Right cardiac atrium (tissue), 5 donors: ENCODE measurements around the gene EEF1G. TPM values are rescaled to one million over a fixed set of nuclear protein-coding genes. Genes with fewer than 3 reads are reported as not detected.
"Not testable (repeated sequence)": the region's sequence is repeated elsewhere in the genome, so short reads cannot be mapped to it uniquely, and the experiment has no call there.

Experiments
- ATAC-seq, 2 donors: fragments of 200-7000 bp; cut with Tn5 transposase; one replicate each; pipeline versions ENCODE4 v1.8.0 to v1.9.1; 2020; ENCODE audit warnings: moderate library complexity in 2 of 2, mild to moderate bottlenecking in 1 of 2
- DNase-seq, 3 donors: peaks; one replicate each; pipeline ENCODE4 v3.0.0-alpha.2; 2020
- H3K27ac ChIP-seq: one replicate; pipeline ENCODE4 v1.5.1; 2013; ENCODE audit warnings: mild to moderate bottlenecking, low read length, control low read depth, moderate library complexity
- H3K27me3 ChIP-seq: one replicate; pipeline ENCODE4 v1.6.1; 2013; ENCODE audit not compliant: control insufficient read depth, insufficient read depth
- H3K4me1 ChIP-seq: one replicate; pipeline ENCODE4 v1.6.1; 2013; ENCODE audit warnings: low read length; ENCODE audit not compliant: control insufficient read depth, insufficient read depth
- H3K4me3 ChIP-seq: one replicate; pipeline ENCODE4 v1.5.1; 2013; ENCODE audit warnings: low read length, control low read depth
- H3K9me3 ChIP-seq: one replicate; pipeline ENCODE4 v1.6.1; 2013; ENCODE audit warnings: low read length; ENCODE audit not compliant: control insufficient read depth
- WGBS: extraction: QIAGEN DNeasy Blood & Tissue Kit; methylation state at CpG from one replicate; pipeline ENCODE4 v1.1.7; 2013; 5-methylcytosine and 5-hydroxymethylcytosine counted together
- intact Hi-C, 4 donors: fragments of 100-400 bp; cut with DNase I; formaldehyde crosslinking; loops; one replicate each; pipeline versions ENCODE4 v1.11.0 to v1.14.0; 2022 to 2023
- polyA plus RNA-seq: library from polyadenylated mRNA; stranded (reverse); fragments of 200-250 nt; gene quantifications from one replicate; pipeline ENCODE4 v1.2.3, GENCODE V29; 2013
- total RNA-seq, 4 donors: library from RNA; stranded (reverse); fragmentation: NEBNext Ultra II Directional; extraction: Animal tissue kit (Norgen Biotek cat#: 25700); gene quantifications; one replicate each; pipeline ENCODE4 v1.2.1, GENCODE V29; 2021
- donor health status: healthy with polysubstance abuse.
- donor health status: DM: no; HTN: yes; CAD: no.
- donor health status: DM: no; HTN: no; CAD: no.
- donor health status: DM: no; HTN: yes; CAD: no; lungs with severe emphysema.
- donor health status: DM: yes; HTN: yes; CAD: no.

The EEF1G gene
- total and polyA plus RNA-seq, 5 donors, result 770 to 1,060 (median 889) TPM

GRCh38 chr11:62592989-62593421 is 19.3 kb upstream of the EEF1G start:
- Histone ChIP-seq H3K4me3 (no peak overlapping the region), H3K27me3 (no peaks in the 10 kb centered on the region), H3K4me1 (peaks cover 9% of the 10 kb centered on the region), H3K9me3 (no peaks in the 10 kb centered on the region), H3K27ac (peak overlapping the region; percentile 97)
- 75% methylated on average over 8 of the region's 8 CpGs for WGBS
- intact Hi-C loops, result loop anchor here in 1 of 4 donors (10.0 kb wide), 1 partner anchor 62 kb away; the partner anchor contains the start of gene INTS5
- no peak for ATAC-seq
- DNase-seq, result no peak

GRCh38 chr11:62592146-62592815 is 18.6 kb upstream of the EEF1G start:
- H3K27me3 ChIP-seq, result no peaks in the 10 kb centered on the region
- ATAC-seq (peak; percentile 20 to 34), DNase-seq (peak in 1 of 3 donors; percentile 15)
- H3K4me1 ChIP-seq, result peaks cover 9% of the 10 kb centered on the region
- intact Hi-C loops, result loop anchor here in 1 of 4 donors (10.0 kb wide), 1 partner anchor 63 kb away; the partner anchor contains the start of gene INTS5
- peak overlapping the region; percentile 53 for H3K4me3 ChIP-seq
- peak overlapping the region; percentile 97 for H3K27ac ChIP-seq
- WGBS, result 10% methylated on average over 17 of the region's 17 CpGs
- H3K9me3 ChIP-seq, result no peaks in the 10 kb centered on the region

GRCh38 chr11:62591448-62592145 is 17.9 kb upstream of the EEF1G start, which contains the start of gene TUT1:
Gene TUT1, minus strand, starts transcription at chr11:62591523. Its CDS starts 38 bp downstream, at chr11:62591485.
- intact Hi-C loops, result loop anchor here in 1 of 4 donors (10.0 kb wide), 1 partner anchor 63 kb away; the partner anchor contains the start of gene INTS5

GRCh38 chr11:62588966-62589637 is 15.4 kb upstream of the EEF1G start:
- 69% methylated on average over 18 of the region's 18 CpGs for whole genome bisulfite sequencing
- Histone ChIP-seq H3K27me3 (no peaks in the 10 kb centered on the region), H3K4me1 (peaks cover 9% of the 10 kb centered on the region), H3K27ac (no peak overlapping the region), H3K4me3 (no peak overlapping the region), H3K9me3 (no peaks in the 10 kb centered on the region)
- intact Hi-C loops, result no loop called here
- ATAC-seq (no peak), DNase-seq (no peak)

More at GRCh38 chr11:62591448-62592145, 17.9 kb upstream of the EEF1G start, which contains the start of gene TUT1:
- Histone ChIP-seq H3K4me1 (peaks cover 9% of the 10 kb centered on the region), H3K4me3 (peak within 1 kb of the TSS; percentile 79), H3K27me3 (no peaks in the 10 kb centered on the region), H3K27ac (peak within 1 kb of the TSS; percentile 97), H3K9me3 (no peaks in the 10 kb centered on the region)
- ATAC-seq, result peak; percentile 95 to 96
- under 1% methylated on average over 58 of the region's 58 CpGs for WGBS
- peak; percentile 95 to 97 (median 97) for DNase-seq

GRCh38 chr11:62585356-62585755 is 11.7 kb upstream of the EEF1G start:
- H3K27ac ChIP-seq, H3K27me3 ChIP-seq, intact Hi-C loops, H3K4me3 ChIP-seq, DNase-seq, H3K9me3 ChIP-seq, ATAC-seq, H3K4me1 ChIP-seq: not testable (repeated sequence)
- WGBS, result 98% methylated on average over 7 of the region's 7 CpGs

- intact Hi-C loops, H3K4me3 ChIP-seq, H3K27me3 ChIP-seq, H3K4me1 ChIP-seq, H3K9me3 ChIP-seq, DNase-seq, H3K27ac ChIP-seq, ATAC-seq: not testable (repeated sequence)
- WGBS, result 95% methylated on average over 4 of the region's 4 CpGs
These were observed 8.0 kb upstream of the EEF1G start for GRCh38 chr11:62581735-62582134.

- ATAC-seq (no peak), DNase-seq (no peak)
- WGBS, result 84% methylated on average over 18 of the region's 18 CpGs
- no peaks in the 10 kb centered on the region for H3K4me1 ChIP-seq
- no peaks in the 10 kb centered on the region for H3K9me3 ChIP-seq
- H3K27ac ChIP-seq, result no peak overlapping the region
- H3K4me3 ChIP-seq, result no peak overlapping the region
- intact Hi-C loops, result no loop called here
- no peaks in the 10 kb centered on the region for H3K27me3 ChIP-seq
These were observed 7.4 kb upstream of the EEF1G start for GRCh38 chr11:62580959-62581715.

- Histone ChIP-seq H3K27ac (no peak overlapping the region), H3K4me1 (peaks cover 2% of the 10 kb centered on the region), H3K9me3 (no peaks in the 10 kb centered on the region), H3K4me3 (no peak overlapping the region), H3K27me3 (no peaks in the 10 kb centered on the region)
- DNase-seq, result no peak
- WGBS, result 88% methylated on average over 2 of the region's 2 CpGs
- intact Hi-C loops, result no loop called here
- no peak for ATAC-seq
These were observed 5.6 kb upstream of the EEF1G start for GRCh38 chr11:62579252-62579651.

GRCh38 chr11:62578541-62578940 is 4.8 kb upstream of the EEF1G start:
- DNase-seq, result no peak
- no peak overlapping the region for H3K27ac ChIP-seq

GRCh38 chr11:62577046-62577714 is 3.5 kb upstream of the EEF1G start:
- WGBS, result 56% methylated on average over 12 of the region's 12 CpGs
- ATAC-seq (peak in 1 of 2 donors; percentile 58), DNase-seq (peak in 1 of 3 donors; percentile 42)
- no peak overlapping the region for H3K4me3 ChIP-seq
- no peaks in the 10 kb centered on the region for H3K9me3 ChIP-seq
- H3K4me1 ChIP-seq, result peaks cover 2% of the 10 kb centered on the region
- H3K27ac ChIP-seq, result peak overlapping the region; percentile 80
- no peaks in the 10 kb centered on the region for H3K27me3 ChIP-seq
- intact Hi-C loops, result no loop called here

More at GRCh38 chr11:62578541-62578940, 4.8 kb upstream of the EEF1G start:
- H3K4me1 ChIP-seq, result peaks cover 2% of the 10 kb centered on the region
- 96% methylated on average over 11 of the region's 11 CpGs for WGBS
- intact Hi-C loops, result no loop called here
- H3K27me3 ChIP-seq, result no peaks in the 10 kb centered on the region
- H3K9me3 ChIP-seq, result no peaks in the 10 kb centered on the region
- no peak overlapping the region for H3K4me3 ChIP-seq
- no peak for ATAC-seq
